Measurements from ENCODE around the gene HOXA7.
A peak's percentile ranks its signal among the peaks of the same experiment; 100 is the strongest.

Gene HOXA7

DNA sequence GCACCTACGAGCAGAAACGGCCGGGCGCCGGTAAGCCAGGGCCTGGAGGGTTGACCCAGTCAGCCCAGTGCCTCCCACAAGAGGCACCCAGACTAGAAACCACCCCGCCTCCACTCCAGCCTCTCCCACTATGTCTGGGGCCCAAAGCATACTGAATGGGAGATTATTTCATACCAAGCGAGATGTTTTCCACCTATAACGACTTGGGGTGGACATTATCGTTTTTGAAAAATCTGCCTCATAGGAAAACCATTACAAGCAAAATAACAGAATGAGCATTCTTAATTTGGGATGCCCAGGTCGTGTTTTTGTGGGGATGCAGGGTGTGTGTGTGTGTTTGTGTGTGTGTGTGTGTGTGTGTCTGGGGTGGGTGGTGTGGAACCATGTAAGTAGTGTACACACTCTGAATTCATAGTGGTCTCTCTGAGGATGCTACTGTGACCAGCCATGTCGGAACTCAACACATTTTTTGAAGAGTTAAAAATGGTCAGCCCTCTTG, 10.5 kb downstream of the HOXA7 start:
- DNase-seq: no peak

DNA sequence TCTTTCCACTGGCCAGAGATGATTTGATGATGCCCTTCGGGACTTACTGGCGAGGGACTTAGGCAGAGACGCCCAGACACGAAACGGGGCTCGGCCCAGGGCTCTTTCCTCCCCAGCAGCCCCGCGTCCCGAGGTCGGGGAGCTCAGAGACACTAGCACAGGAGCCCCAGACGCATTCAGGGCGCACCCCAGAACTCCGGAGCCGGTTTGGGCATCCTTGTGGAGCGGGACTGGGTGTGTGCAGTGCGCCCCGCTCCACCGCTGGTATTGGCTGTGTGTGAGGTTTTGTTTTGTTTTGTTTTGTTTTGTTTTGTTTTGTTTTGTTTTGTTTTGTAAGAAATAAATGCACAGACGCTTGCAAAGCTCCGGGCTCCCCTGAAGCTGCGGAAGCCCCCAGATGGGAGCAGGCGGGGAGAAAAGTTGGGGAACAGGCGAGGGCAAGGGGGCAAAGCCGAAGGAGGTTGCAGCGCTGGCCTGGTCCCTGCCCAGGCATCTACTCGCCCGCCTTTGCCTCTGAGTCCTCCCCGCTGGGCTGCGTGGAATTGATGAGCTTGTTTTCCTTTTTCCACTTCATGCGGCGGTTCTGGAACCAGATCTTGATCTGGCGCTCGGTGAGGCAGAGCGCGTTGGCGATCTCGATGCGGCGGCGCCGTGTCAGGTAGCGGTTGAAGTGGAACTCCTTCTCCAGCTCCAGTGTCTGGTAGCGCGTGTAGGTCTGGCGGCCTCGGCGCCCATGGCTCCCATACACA, 11.1 kb downstream of the HOXA7 start:
- no peak for DNase-seq

DNA sequence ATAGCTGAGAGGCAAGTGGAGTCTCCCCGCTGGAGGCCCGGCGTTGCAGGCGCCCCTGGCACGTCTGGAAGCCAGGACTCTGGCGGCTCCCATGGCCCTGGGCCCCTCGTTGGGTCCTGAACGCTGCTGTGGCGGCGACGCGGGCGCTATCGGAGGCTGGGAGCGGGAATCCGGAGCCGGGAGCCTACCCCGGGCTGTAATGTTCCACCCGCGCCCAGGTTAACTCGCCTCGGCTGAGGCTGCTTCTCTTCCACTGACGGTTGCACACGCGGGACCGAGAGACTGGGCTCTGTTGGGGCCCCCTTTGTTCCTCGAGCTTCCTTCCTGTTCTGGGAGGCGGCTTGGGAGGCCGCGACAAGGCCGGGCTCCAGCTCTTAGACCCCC, 11.7 kb downstream of the HOXA7 start:
- DNase-seq: no peak

DNA sequence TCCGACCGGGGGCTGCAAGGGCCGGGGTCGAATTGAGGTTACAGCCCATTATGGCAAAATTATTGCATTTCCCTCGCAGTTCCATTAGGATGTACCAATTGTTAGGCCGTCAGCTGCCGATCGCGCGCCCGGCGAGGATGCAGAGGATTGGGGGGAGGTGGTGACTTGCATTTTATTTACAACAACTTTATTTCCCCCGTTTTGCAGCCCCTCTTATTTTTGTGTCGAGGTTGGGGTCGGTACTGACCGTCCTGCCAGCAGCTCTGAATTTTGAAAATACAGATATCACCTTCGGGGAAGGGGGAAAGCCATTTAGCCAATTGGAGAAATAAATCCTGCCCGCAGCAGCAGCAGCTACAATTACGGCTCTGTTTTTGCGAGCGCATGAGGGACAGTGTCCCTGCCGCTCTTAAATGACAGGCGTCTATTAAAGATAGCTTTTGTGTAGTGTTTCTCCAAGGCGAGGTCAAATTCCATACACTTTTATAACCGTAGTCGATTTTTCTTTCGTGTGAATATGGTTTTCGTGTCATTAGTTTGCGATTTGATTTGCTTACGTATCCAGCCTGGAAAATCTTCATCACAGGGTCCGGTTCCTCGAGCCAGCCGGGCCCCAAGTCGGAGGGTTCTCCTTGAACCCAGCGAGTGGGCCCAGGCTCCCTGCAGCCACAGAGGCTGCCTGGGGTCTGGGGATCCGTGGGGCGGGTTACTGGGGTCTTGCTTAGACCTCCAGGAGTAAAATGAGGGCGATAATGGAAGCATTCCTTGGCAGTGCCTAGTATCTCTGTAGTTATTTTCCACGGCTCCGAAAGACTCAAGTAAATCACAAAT, 12.3 kb downstream of the HOXA7 start:
- no peak for DNase-seq

DNA sequence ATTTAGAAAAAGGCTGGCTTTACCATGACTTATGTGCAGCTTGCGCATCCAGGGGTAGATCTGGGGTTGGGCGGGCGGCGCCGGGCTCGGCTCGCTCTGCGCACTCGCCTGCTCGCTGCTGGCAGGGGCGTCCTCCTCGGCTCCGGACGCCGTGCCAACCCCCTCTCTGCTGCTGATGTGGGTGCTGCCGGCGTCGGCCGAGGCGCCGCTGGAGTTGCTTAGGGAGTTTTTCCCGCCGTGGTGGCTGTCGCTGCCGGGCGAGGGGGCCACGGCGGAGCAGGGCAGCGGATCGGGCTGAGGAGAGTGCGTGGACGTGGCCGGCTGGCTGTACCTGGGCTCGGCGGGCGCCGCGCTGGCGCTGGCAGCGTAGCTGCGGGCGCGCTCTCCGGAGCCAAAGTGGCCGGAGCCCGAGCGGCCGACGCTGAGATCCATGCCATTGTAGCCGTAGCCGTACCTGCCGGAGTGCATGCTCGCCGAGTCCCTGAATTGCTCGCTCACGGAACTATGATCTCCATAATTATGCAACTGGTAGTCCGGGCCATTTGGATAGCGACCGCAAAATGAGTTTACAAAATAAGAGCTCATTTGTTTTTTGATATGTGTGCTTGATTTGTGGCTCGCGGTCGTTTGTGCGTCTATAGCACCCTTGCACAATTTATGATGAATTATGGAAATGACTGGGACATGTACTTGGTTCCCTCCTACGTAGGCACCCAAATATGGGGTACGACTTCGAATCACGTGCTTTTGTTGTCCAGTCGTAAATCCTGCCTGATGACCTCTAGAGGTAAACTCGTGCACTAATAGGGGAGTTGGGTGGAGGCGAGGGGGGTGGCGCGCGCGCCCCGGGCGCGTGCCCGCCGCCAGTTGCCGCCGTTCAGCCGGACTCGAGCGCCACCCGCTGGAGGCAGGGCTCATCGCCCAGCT, 13.2 kb downstream of the HOXA7 start, which contains the start of gene HOXA5:
TSS of gene HOXA5 (minus strand) at position 659 of the 927 bp plus-strand sequence. CDS start at position 585, 74 bp downstream.
- no peak for DNase-seq

DNA sequence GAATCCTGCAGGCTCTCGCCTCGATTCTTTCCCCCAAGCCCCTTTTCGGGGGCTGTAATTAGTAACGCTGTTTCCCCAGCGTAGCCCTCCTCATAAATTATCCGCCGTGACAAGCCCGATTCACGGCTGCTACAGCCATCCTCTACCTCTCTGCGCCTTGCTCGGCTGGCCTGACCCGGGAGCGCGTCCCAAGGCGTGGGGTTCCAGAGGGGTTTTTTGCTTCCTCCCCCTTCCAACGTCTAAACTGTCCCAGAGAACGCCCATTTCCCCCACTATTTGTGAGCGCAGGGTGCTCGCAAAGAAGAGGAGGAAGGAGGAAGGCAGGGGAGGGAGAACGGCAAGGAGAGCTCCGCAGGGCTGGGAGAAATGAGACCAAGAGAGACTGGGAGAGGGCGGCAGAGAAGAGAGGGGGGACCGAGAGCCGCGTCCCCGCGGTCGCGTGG, 13.9 kb downstream of the HOXA7 start:
- DNase-seq: no peak

DNA sequence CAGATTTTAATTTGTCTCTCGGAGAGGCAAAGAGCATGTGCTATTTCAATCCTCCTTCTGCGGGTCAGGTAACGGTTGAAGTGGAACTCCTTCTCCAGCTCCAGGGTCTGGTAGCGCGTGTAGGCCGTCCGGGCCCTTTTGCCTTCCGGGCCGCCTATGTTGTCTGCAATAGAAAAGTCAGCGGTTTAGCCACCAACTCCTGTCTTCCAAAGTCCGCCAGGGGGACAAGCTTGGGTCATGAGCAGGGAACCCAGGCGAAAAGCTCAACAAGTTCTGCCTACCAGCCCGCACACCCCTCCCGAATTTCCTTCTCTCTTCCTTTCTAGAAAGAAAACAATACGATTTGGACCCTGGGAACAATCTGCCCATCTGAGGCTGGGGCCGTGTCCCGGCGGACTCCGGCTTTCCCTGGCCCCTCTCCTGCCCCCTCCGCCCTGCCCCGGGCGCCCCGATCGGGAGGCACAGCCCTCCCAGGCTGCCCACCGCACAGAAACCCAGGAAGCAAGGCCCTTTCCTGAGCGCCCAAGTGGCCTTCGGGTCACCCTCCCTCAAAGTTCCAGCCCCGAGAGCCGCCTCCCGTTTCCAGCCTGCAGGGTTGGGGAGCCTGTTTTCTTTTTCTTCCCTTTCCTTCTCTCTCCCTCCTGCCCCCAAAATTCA, 14.4 kb downstream of the HOXA7 start:
- no peak for DNase-seq

DNA sequence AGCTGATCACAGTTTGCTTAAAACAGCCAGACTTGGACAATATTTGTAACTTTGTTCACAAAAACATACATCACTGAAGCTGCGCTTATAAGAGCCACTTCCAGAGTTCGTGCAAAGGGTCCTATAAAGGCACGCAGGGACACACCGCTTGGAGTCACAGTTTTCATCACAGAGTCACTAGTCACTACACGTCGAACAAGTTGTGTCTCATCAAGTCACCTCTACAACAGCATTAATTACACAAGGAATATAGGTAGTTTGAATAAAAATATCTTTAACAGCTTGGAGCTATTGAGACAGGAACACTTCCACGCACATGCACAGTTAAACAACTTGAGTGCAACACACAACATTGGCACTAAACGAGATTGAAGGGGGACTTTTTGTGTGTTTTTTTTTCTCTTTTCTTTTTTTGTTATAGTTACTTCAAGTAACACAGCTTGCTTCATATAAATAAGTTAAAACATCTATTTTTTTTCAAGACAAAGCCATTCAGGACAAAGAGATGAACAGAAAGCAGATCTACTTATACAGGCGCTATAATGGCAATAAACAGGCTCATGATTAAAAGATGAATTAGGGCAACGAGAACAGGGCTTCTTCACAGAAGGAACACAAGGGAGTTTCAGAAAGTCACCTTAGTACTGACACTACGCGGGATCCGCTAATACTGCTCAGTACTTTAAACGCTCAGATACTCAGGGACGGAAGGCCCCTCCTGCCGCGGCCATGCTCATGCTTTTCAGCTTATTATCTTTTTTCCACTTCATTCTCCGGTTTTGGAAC, 15.1 kb downstream of the HOXA7 start:
- DNase-seq: no peak

DNA sequence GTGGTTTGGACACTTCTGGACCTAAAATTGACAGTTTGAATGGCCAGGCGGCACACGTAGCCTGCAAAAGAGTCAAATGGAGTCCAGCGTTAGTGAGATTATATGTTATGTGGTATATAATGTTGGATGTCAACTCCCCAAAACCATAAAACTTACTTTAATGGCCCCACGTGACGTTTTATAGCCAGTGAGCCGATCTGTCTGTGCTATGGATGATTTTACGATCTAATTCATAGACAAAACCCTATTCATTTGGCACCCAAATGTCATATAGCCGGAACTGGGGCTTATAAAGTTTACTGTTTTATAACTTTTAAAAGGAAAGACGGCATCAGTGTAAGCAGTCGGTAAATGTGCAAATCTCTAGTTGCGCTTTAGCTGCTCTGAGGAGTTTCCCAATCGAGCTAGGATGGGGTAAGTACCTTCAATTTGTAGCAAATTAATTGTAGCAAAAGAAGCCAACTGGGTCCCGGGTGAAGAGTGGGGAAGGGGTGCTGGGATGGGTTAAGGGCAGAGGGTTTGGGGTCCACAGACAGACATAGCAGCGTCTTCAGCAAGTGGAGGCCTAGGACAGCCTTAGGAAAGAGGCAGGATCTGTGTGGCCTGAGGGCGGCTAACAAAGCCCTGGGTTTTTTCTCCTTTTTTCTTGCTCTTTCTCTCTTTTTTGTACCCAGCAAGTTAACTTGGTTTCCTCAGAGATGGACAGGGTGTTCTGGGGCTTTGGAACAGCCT, 16.2 kb downstream of the HOXA7 start:
- no peak for DNase-seq

DNA sequence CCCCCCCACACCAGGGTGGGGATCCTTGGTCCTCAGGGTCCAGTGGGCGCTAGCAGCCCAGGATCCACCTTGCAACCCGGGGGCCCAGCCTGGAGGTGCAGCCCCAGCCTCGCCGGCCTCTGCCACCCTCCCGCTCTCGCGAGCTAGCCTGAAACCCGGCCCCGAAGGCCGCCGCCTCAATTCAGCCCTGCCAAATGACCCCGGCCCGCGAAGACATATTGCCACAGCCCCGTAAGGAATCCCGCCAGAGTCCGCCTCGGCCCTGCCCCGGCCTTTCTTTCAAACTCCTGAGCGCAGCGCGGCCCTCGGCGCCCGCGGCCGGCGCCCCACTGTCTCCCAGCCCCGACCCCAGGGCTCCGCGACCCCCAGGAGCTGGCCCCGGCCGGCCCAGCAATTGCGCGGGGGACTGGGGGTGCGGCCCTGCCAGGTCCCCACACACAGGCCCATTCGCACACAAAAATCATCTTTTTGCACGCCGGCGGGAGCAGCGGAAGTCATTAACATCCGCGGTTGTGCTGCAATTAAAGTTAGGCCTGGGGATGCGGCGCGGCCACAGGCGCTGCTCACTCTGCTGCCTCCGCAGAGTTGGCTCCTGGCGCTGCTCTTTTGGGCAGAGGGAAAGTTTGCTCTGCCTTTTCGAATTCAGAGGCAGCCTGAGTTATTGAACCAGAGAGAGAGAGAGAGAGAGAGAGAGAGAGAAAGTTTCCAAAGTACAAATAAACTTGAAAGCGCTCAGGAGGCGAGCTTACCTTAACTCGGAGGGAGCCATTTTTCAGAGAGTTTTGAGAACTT, 16.9 kb downstream of the HOXA7 start:
- DNase-seq: no peak

DNA sequence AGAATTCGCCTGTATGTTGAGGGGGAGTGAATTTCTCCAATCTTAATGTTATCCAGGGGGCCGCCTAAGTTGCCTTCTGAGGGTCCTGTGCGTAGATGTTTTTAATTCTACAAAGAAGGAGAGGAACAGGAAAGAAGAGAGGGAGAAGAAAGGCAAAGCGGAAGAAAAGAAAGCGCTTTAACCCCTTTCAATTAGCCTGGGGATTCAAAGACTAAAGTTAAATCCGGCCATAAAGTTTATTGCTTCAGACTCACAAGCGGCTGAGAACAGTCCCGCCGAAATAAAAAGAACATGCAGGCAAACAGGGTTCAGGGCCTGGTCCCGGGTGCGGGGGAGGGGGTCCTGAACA, 17.5 kb downstream of the HOXA7 start:
- DNase-seq: no peak

DNA sequence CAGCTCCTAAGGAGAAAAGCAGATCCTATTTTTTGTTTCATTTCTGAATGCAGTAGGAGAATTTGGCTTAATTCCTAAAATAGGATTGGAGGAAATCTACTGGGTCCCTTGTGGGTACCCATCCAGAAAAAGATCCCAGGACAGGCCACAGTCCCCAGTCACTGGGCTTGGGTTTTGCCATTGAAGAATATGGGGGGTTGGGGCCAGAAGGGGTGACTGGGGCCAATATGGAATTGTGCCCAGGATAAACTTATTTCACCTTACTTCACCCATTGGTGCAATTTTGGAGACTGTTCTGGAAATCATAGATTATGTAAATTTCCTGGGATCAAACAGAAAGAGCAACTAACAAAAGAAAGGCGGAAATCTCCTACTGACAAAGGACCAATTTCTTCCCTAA, 18.0 kb downstream of the HOXA7 start:
- no peak for DNase-seq

DNA sequence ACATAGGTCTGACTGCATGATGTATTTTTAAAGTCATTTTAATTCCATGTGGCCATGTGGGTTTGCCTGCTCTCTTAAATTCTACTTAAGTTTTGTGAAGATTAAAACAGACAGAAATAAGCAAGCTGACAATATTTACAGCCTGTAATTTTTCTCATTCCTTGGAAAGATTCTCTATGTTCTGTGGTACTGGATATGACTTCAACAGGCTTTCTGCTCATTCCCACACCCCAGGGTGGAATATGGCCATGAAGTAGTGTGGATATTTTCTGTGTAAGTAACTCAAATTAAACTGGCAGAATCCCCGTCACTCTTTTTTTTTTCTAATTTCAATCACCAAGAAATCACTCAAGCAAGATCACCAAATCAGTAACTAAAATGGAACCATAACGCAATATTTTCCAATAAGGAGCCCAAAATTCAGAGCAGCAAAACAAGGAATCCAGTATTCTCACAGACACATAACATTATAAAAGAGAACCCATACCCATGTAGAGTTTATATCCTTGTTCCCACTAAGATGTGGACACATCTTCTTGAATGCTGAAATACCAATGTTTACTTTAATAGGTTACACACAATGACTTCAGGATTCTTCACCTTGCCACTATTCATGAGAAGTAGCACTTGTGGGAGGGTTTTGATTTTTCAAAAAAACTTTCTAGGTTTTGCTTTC, 18.7 kb downstream of the HOXA7 start:
- no peak for DNase-seq

DNA sequence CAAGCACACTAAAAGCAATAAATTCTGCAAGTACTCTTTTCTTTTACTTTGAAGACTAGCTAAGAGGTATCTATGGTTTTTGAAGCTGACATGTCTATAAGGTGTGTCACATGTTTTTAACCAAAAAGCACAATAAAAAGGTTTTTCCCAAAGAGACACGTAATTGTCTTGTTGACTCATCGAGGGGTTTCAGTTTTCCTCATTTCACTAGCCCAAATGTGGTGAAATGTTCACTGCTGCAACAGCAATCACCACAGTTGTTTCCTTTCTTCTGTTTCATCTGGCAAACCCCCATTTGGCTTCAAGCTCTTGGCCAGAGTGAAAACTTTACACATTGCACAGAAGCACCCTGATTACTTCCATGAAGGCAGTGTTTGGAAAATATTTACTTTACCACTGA, 22.1 kb downstream of the HOXA7 start:
- peak; percentile 9 to 18 for DNase-seq

DNA sequence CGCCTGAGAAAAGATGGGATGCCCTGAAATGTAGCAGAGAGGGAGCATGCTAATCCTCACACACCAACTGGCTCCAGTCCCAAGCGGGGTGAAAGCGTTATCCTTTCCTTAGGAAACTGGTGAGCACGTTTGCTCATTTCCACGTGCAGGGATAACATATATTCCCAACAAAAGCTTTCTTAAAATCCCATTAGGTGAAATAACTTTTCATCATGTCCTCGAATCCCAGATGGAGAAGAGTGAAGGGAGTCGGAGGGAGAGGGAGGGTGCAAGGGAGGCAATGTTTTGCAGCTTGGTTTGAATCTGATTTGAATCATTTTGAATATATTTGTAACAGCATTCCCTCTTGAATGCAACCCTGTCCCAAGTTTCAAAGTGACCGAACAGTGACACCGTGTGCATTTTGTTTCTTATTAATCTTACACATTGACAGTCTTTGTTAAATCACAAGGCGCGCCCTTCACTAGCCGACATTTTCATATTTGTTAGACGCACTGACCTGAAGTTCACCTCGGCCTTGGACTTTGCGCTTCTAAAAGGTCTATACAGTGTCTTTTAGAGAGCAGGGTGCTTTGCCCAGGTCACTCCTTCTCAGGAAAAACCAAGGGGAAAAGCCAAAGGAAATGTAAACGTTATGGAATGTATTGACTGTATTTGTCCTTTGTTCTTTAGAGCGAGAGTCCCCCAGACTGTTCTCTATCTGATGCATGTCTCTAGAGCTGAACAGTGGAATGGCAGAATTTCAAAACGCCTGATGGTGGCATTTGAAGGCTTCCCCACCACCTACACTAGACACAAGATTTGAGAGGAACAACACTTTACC, 22.9 kb downstream of the HOXA7 start:
- no peak for DNase-seq

DNA sequence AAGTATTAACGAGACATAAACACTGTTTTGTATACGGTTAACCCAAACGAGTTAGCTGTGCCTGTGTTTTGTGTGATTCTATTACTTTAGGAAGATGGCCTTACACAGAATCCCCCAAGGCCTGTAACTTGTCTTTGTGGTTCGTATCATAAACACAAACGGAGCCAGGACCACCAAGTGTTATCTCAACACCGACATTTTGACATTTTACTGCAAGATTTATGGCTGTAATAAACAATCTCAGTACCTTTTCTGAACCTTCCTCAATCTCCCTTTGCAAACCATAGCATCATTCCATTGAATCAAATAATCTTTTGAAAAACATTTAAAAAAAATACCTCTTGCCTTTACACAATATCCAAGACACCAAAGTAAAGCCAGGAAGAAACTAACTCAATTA, 23.5 kb downstream of the HOXA7 start:
- no peak for DNase-seq

DNA sequence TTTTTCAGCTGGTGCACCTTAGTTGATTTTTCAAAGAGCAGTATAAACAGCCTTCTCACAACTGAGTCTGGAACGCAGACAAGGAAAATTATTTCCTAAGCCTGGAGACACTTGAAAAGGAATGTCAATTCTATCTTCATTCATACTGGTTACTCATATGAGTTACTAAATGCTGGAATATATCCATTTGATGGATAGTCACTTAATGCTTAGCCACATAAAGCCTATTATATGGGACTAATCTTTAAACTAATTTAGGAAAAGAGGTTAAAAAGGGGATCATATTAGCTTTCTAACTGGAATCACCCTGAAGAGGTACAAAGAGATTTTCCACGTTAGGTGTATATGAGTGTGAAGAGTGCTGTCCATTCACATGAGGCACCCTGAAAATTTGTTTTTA, 24.3 kb downstream of the HOXA7 start:
- DNase-seq: no peak

DNA sequence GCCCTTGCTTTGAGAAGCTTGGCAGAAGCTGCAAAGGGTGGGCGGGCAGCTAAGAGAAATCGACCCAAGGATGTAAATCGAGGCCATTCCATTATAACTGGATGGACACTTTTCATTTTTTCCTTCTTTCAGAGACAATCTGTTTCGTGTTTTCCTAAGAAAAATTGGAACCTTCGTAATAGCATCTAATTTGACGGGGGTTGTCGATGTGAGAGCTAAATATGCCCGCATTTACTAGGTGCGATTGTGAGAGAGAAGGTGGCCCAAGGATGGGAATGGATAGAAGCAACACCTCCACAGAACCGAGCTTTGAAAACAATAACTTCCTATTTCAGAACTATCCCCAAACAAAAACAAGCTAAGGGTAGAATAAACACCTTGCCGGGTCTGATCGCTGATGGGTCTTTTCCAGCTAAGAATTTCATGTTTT, 25.1 kb downstream of the HOXA7 start:
- DNase-seq: no peak
